Measurements from ENCODE around the gene OPCML.

OPCML gene

GRCh38 chr11:132445859-132446291 lies 1086.4 kb downstream of the OPCML start:
- Histone ChIP-seq H3K4me2 (ENCODE audit: low read depth, low read length, poor library complexity, severe bottlenecking) (no peak overlapping the region), H3K79me2 (ENCODE audit: insufficient read depth, low read length) (no peaks in the 10 kb centered on the region), H3K9ac (ENCODE audit: low read depth, low read length, poor library complexity, severe bottlenecking) (no peak overlapping the region), H3F3A (ENCODE audit: low read depth) (no peaks in the 10 kb centered on the region), H3K4me1 (ENCODE audit: insufficient read depth, low read length, poor library complexity, severe bottlenecking) (no peaks in the 10 kb centered on the region), H3K36me3 (ENCODE audit: insufficient read depth, low read length) (no peaks in the 10 kb centered on the region), H3K4me3 (ENCODE audit: low read length, poor library complexity, severe bottlenecking) (no peak overlapping the region), H2AFZ (ENCODE audit: low read length) (no peak overlapping the region), H3K9me2 (replicated peaks; ENCODE audit: low read depth, low read length) (no peaks in the 10 kb centered on the region), H3K27me3 (ENCODE audit: insufficient read depth, low read length, poor library complexity, severe bottlenecking) (no peaks in the 10 kb centered on the region), H3K9me3 (ENCODE audit: insufficient read depth, low read depth, low read length) (no peaks in the 10 kb centered on the region), H4K20me1 (ENCODE audit: insufficient read depth, low read length, poor library complexity, severe bottlenecking) (no peaks in the 10 kb centered on the region)
- TF ChIP-seq EZH2phosphoT487 (IDR thresholded peaks at IDR 0.05; ENCODE audit: borderline replicate concordance) (no peak), CTCF (conservative IDR thresholded peaks at IDR 0.05; ENCODE audit: low read length) (no peak)

- TF ChIP-seq CTCF (conservative IDR thresholded peaks at IDR 0.05; ENCODE audit: low read length) (no peak), EZH2phosphoT487 (IDR thresholded peaks at IDR 0.05; ENCODE audit: borderline replicate concordance) (no peak)
- Histone ChIP-seq H3K36me3 (ENCODE audit: insufficient read depth, low read length) (no peaks in the 10 kb centered on the region), H3K4me2 (ENCODE audit: low read depth, low read length, poor library complexity, severe bottlenecking) (no peak overlapping the region), H3K9ac (ENCODE audit: low read depth, low read length, poor library complexity, severe bottlenecking) (no peak overlapping the region), H3K79me2 (ENCODE audit: insufficient read depth, low read length) (no peaks in the 10 kb centered on the region), H3K9me2 (replicated peaks; ENCODE audit: low read depth, low read length) (no peaks in the 10 kb centered on the region), H3K27me3 (ENCODE audit: insufficient read depth, low read length, poor library complexity, severe bottlenecking) (no peaks in the 10 kb centered on the region), H3K9me3 (ENCODE audit: insufficient read depth, low read depth, low read length) (no peaks in the 10 kb centered on the region), H3K4me1 (ENCODE audit: insufficient read depth, low read length, poor library complexity, severe bottlenecking) (no peaks in the 10 kb centered on the region), H3K4me3 (ENCODE audit: low read length, poor library complexity, severe bottlenecking) (no peak overlapping the region), H2AFZ (ENCODE audit: low read length) (no peak overlapping the region), H4K20me1 (ENCODE audit: insufficient read depth, low read length, poor library complexity, severe bottlenecking) (no peaks in the 10 kb centered on the region), H3F3A (ENCODE audit: low read depth) (no peaks in the 10 kb centered on the region)
These were observed 1087.4 kb downstream of the OPCML start for GRCh38 chr11:132444911-132445310.

GRCh38 chr11:132439711-132440255 lies 1092.5 kb downstream of the OPCML start:
- H3K4me1 ChIP-seq (ENCODE audit: insufficient read depth, low read length, poor library complexity, severe bottlenecking): no peaks in the 10 kb centered on the region
- no peaks in the 10 kb centered on the region for H3F3A ChIP-seq (ENCODE audit: low read depth)
- H3K36me3 ChIP-seq (ENCODE audit: insufficient read depth, low read length): no peaks in the 10 kb centered on the region
- no peaks in the 10 kb centered on the region for H3K9me2 ChIP-seq (replicated peaks; ENCODE audit: low read depth, low read length)
- no peak overlapping the region for H3K9ac ChIP-seq (ENCODE audit: low read depth, low read length, poor library complexity, severe bottlenecking)
- H4K20me1 ChIP-seq (ENCODE audit: insufficient read depth, low read length, poor library complexity, severe bottlenecking): no peaks in the 10 kb centered on the region
- no peak overlapping the region for H3K4me2 ChIP-seq (ENCODE audit: low read depth, low read length, poor library complexity, severe bottlenecking)
- no peaks in the 10 kb centered on the region for H3K79me2 ChIP-seq (ENCODE audit: insufficient read depth, low read length)
- no peak overlapping the region for H2AFZ ChIP-seq (ENCODE audit: low read length)
- H3K4me3 ChIP-seq (ENCODE audit: low read length, poor library complexity, severe bottlenecking): no peak overlapping the region
- no peaks in the 10 kb centered on the region for H3K27me3 ChIP-seq (ENCODE audit: insufficient read depth, low read length, poor library complexity, severe bottlenecking)
- H3K9me3 ChIP-seq (ENCODE audit: insufficient read depth, low read depth, low read length): no peaks in the 10 kb centered on the region
- no peak for TF ChIP-seq EZH2phosphoT487 (IDR thresholded peaks at IDR 0.05; ENCODE audit: borderline replicate concordance)

- Histone ChIP-seq H3K79me2 (ENCODE audit: insufficient read depth, low read length) (no peaks in the 10 kb centered on the region), H3K9me2 (replicated peaks; ENCODE audit: low read depth, low read length) (no peaks in the 10 kb centered on the region), H3K27me3 (ENCODE audit: insufficient read depth, low read length, poor library complexity, severe bottlenecking) (no peaks in the 10 kb centered on the region), H3K4me1 (ENCODE audit: insufficient read depth, low read length, poor library complexity, severe bottlenecking) (no peaks in the 10 kb centered on the region), H3K36me3 (ENCODE audit: insufficient read depth, low read length) (no peaks in the 10 kb centered on the region), H4K20me1 (ENCODE audit: insufficient read depth, low read length, poor library complexity, severe bottlenecking) (no peaks in the 10 kb centered on the region), H3K9ac (ENCODE audit: low read depth, low read length, poor library complexity, severe bottlenecking) (no peak overlapping the region), H3K9me3 (ENCODE audit: insufficient read depth, low read depth, low read length) (no peaks in the 10 kb centered on the region), H3F3A (ENCODE audit: low read depth) (no peaks in the 10 kb centered on the region), H2AFZ (ENCODE audit: low read length) (no peak overlapping the region), H3K4me3 (ENCODE audit: low read length, poor library complexity, severe bottlenecking) (no peak overlapping the region), H3K4me2 (ENCODE audit: low read depth, low read length, poor library complexity, severe bottlenecking) (no peak overlapping the region)
- TF ChIP-seq EZH2phosphoT487 (IDR thresholded peaks at IDR 0.05; ENCODE audit: borderline replicate concordance) (no peak), CTCF (conservative IDR thresholded peaks at IDR 0.05; ENCODE audit: low read length) (no peak)
These were observed 1093.9 kb downstream of the OPCML start for GRCh38 chr11:132438418-132438817.
